GM23338 (cell line): Measurements from ENCODE around the gene OLFML1. TPM values are rescaled to one million over a fixed set of nuclear protein-coding genes. Genes with fewer than 3 reads are reported as not detected.

Experiments
- ATAC-seq: fragments of 200-7000 bp; cut with Tn5 transposase; 3 replicates; pipeline ENCODE4 v1.9.1; 2020
- DNase-seq: peaks from one replicate; pipeline ENCODE4 v3.0.0-alpha.2; 2015; ENCODE audit warnings: low spot score
- H2AFZ ChIP-seq: fragments of 200-600 bp; sonication (generic); 2 replicates; pipeline ENCODE4 v1.8.0; 2016; ENCODE audit warnings: antibody characterized with exemption, mild to moderate bottlenecking, moderate library complexity
- H3F3A ChIP-seq: fragments of 200-600 bp; sonication (generic); replicated peaks from 2 replicates; pipeline ENCODE4 v1.8.0; 2017; ENCODE audit warnings: antibody characterized with exemption, mixed run types, low read depth
- H3K27ac ChIP-seq: fragments of 200-600 bp; sonication (generic); 2 replicates; pipeline ENCODE4 v1.6.1; 2016; ENCODE audit warnings: low read depth
- H3K27me3 ChIP-seq: fragments of 200-600 bp; sonication (generic); 2 replicates; pipeline ENCODE4 v1.8.0; 2016; ENCODE audit warnings: mild to moderate bottlenecking, mixed run types, moderate library complexity; ENCODE audit not compliant: insufficient read depth
- H3K36me3 ChIP-seq: fragments of 200-600 bp; sonication (generic); 2 replicates; pipeline ENCODE4 v1.8.0; 2016; ENCODE audit warnings: mild to moderate bottlenecking; ENCODE audit not compliant: insufficient read depth
- H3K4me1 ChIP-seq: fragments of 200-600 bp; sonication (generic); 2 replicates; pipeline ENCODE4 v1.8.0; 2016; ENCODE audit warnings: mild to moderate bottlenecking, moderate library complexity; ENCODE audit not compliant: insufficient read depth
- H3K4me2 ChIP-seq: fragments of 200-600 bp; sonication (generic); 2 replicates; pipeline ENCODE4 v1.7.1; 2017; ENCODE audit warnings: mixed run types
- H3K4me3 ChIP-seq: fragments of 200-600 bp; sonication (generic); 2 replicates; pipeline ENCODE4 v1.6.1; 2016; ENCODE audit warnings: mixed run types
- H3K79me2 ChIP-seq: fragments of 200-600 bp; sonication (generic); replicated peaks from 2 replicates; pipeline ENCODE4 v1.8.0; 2017; ENCODE audit warnings: mild to moderate bottlenecking; ENCODE audit not compliant: insufficient read depth
- H3K9me2 ChIP-seq: fragments of 200-600 bp; sonication (generic); 2 replicates; pipeline ENCODE4 v1.8.0; 2017; ENCODE audit not compliant: insufficient read depth
- H4K20me1 ChIP-seq: fragments of 200-600 bp; sonication (generic); replicated peaks from 2 replicates; pipeline ENCODE4 v1.8.0; 2017; ENCODE audit warnings: mild to moderate bottlenecking; ENCODE audit not compliant: insufficient read depth
- H3K27ac Mint-ChIP-seq: 2 replicates; pipeline ENCODE4 v1.8.0; 2020; ENCODE audit warnings: inconsistent platforms, mild to moderate bottlenecking, moderate library complexity, mixed read lengths
- H3K27me3 Mint-ChIP-seq: 3 replicates; pipeline ENCODE4 v1.8.0; 2022; ENCODE audit warnings: low read depth, mild to moderate bottlenecking, moderate library complexity, mixed read lengths, inconsistent platforms; ENCODE audit not compliant: insufficient read depth, poor library complexity
- H3K36me3 Mint-ChIP-seq: 3 replicates; pipeline ENCODE4 v1.8.0; 2021; ENCODE audit warnings: low read depth, mild to moderate bottlenecking, inconsistent platforms, moderate library complexity, mixed read lengths
- H3K4me1 Mint-ChIP-seq: 3 replicates; pipeline ENCODE4 v1.8.0; 2020; ENCODE audit warnings: mild to moderate bottlenecking, inconsistent platforms, mixed read lengths
- H3K4me3 Mint-ChIP-seq: 3 replicates; pipeline ENCODE4 v1.8.0; 2021; ENCODE audit warnings: moderate library complexity, mild to moderate bottlenecking, inconsistent platforms, mixed read lengths
- H3K9me3 Mint-ChIP-seq: 3 replicates; pipeline ENCODE4 v1.8.0; 2020; ENCODE audit warnings: moderate library complexity, mild to moderate bottlenecking, inconsistent platforms, mixed read lengths
- CREB1 ChIP-seq: fragments of 250-450 bp; sonication (Bioruptor Pico); IDR thresholded peaks from 2 replicates; pipeline ENCODE4 v1.5.0; 2020; ENCODE audit warnings: low read depth, mild to moderate bottlenecking, moderate library complexity
- EZH2 ChIP-seq: fragments of 200-600 bp; sonication (generic); IDR thresholded peaks from one replicate; pipeline ENCODE4 v1.8.0; 2017; ENCODE audit warnings: antibody characterized with exemption, mild to moderate bottlenecking, low read depth; ENCODE audit not compliant: unreplicated experiment
- JUNB ChIP-seq: IDR thresholded peaks from one replicate; pipeline ENCODE4 v1.6.1; 2016; ENCODE audit warnings: antibody characterized with exemption; ENCODE audit not compliant: unreplicated experiment
- NANOG ChIP-seq: IDR thresholded peaks from 2 replicates; pipeline ENCODE4 v1.6.1; 2016; ENCODE audit warnings: antibody characterized with exemption, borderline replicate concordance
- POLR2AphosphoS5 ChIP-seq: IDR thresholded peaks from 2 replicates; pipeline ENCODE4 v1.6.1; 2016; ENCODE audit warnings: antibody characterized with exemption, low read depth
- ZNF114 ChIP-seq: fragments of 250-450 bp; sonication (Bioruptor Pico); IDR thresholded peaks from 2 replicates; pipeline ENCODE4 v1.5.0; 2020; ENCODE audit warnings: mild to moderate bottlenecking, moderate library complexity
- ZNF331 ChIP-seq: fragments of 250-450 bp; sonication (Bioruptor Pico); IDR thresholded peaks from 2 replicates; pipeline ENCODE4 v1.5.0; 2020; ENCODE audit warnings: low read depth, mild to moderate bottlenecking, moderate library complexity
- polyA plus RNA-seq: library from polyadenylated mRNA; unstranded; fragments of >200 nt; fragmentation: Nextera tagmentation; extraction: Ambion mirVana; gene quantifications from 2 replicates; pipeline ENCODE4 v1.2.1, GENCODE V29; 2016
- total RNA-seq: library from RNA; depleted of rRNA; stranded (reverse); fragments of >200 nt; shearing (Covaris generic); gene quantifications from 2 replicates; pipeline ENCODE4 v1.2.3, GENCODE V29; 2014
- TF ChIP-seq, protein P1 (sequence below): IDR thresholded peaks from one replicate; pipeline ENCODE4 v1.6.1; 2018; ENCODE audit warnings: antibody characterized with exemption; ENCODE audit not compliant: unreplicated experiment
- TF ChIP-seq, protein P2 (sequence below): fragments of 250-450 bp; sonication (Bioruptor Pico); IDR thresholded peaks from 2 replicates; pipeline ENCODE4 v1.5.0; 2020; ENCODE audit warnings: mild to moderate bottlenecking, moderate library complexity
- TF ChIP-seq, protein P3 (sequence below), 2 experiments: fragments of 200-600 bp in 1 of 2; sonication (generic) in 1 of 2; conservative IDR thresholded peaks; 2 replicates each; pipeline versions ENCODE4 v1.5.1 to v1.6.1; 2016 to 2017; ENCODE audit warnings: antibody characterized with exemption in 2 of 2, low read depth in 2 of 2, mild to moderate bottlenecking in 2 of 2, moderate library complexity in 1 of 2

Gene OLFML1
- total and polyA plus RNA-seq, 2 experiments from 2014 or later: 0.21 TPM; not detected in 1

DNA sequence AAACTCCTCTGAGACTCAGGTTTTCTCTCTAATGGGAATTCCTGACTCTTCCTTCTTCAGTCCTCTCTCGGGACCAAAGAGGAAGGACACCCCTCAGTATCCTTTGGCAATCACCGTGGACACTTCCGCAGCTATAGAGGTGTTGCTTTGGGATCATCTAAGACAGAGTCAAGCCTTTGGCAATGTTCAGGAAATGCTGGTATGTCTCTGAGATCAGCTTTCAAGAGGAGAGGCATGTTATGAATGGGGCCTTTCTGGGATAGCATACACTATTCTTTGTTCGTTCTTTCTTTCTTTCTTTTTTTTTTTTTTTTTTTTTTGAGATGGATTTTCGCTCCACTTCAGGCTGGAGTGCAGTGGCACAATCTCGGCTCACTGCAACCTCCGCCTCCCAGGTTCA, 14.2 kb upstream of the OLFML1 start (continued):
- TF ChIP-seq, protein P1, sequence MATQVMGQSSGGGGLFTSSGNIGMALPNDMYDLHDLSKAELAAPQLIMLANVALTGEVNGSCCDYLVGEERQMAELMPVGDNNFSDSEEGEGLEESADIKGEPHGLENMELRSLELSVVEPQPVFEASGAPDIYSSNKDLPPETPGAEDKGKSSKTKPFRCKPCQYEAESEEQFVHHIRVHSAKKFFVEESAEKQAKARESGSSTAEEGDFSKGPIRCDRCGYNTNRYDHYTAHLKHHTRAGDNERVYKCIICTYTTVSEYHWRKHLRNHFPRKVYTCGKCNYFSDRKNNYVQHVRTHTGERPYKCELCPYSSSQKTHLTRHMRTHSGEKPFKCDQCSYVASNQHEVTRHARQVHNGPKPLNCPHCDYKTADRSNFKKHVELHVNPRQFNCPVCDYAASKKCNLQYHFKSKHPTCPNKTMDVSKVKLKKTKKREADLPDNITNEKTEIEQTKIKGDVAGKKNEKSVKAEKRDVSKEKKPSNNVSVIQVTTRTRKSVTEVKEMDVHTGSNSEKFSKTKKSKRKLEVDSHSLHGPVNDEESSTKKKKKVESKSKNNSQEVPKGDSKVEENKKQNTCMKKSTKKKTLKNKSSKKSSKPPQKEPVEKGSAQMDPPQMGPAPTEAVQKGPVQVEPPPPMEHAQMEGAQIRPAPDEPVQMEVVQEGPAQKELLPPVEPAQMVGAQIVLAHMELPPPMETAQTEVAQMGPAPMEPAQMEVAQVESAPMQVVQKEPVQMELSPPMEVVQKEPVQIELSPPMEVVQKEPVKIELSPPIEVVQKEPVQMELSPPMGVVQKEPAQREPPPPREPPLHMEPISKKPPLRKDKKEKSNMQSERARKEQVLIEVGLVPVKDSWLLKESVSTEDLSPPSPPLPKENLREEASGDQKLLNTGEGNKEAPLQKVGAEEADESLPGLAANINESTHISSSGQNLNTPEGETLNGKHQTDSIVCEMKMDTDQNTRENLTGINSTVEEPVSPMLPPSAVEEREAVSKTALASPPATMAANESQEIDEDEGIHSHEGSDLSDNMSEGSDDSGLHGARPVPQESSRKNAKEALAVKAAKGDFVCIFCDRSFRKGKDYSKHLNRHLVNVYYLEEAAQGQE: no peak
- TF ChIP-seq ZNF114 (CRISPR knock-in tag): no peak
- no peak for TF ChIP-seq POLR2AphosphoS5

DNA sequence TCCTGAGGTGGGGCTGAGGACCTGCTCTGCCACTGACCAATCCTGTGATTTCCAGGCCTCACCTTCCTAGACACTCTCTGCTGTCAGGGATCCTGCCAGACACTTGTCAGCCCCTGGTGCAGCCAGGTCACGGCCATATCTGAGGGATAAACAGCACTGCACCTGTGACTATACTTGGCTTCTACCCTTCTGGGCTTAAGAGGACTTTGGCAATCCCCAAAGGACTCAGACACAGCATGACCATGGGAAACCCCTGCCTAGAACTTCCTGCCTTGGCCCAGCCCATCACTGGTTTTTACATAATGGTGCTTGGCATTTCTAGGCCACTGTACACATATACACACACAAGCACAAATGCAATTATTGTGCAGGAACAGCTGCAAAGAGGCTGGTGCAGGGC, 11.6 kb upstream of the OLFML1 start:
- no peak overlapping the region for H2AFZ ChIP-seq
- no peaks in the 10 kb centered on the region for H3K79me2 ChIP-seq
- 0 out of 3 replicates have a peak, but pooled peaks cover 4% of the 10 kb centered on the region for H3K4me1 Mint-ChIP-seq
- no peaks in the 10 kb centered on the region for H4K20me1 ChIP-seq
- no peak overlapping the region for H3K4me3 ChIP-seq
- H3K36me3 ChIP-seq: no peaks in the 10 kb centered on the region
- peaks cover 5% of the 10 kb centered on the region for H3K9me2 ChIP-seq
- no peaks in the 10 kb centered on the region for H3K4me1 ChIP-seq
- no peak overlapping the region for H3K4me2 ChIP-seq
- peaks cover 6% of the 10 kb centered on the region for H3K27me3 Mint-ChIP-seq
- no peak overlapping the region for H3K27ac ChIP-seq
- H3K4me3 Mint-ChIP-seq: no peak overlapping the region
- no peak for DNase-seq
- no peaks in the 10 kb centered on the region for H3K36me3 Mint-ChIP-seq
- H3K27ac Mint-ChIP-seq: no peak overlapping the region
- no peaks in the 10 kb centered on the region for H3K27me3 ChIP-seq
- H3F3A ChIP-seq: no peaks in the 10 kb centered on the region
- H3K9me3 Mint-ChIP-seq: no peaks in the 10 kb centered on the region
- no peak for ATAC-seq
- no peak for TF ChIP-seq JUNB
- TF ChIP-seq EZH2: no peak
- TF ChIP-seq CREB1 (CRISPR knock-in tag): no peak
- TF ChIP-seq, protein P2, sequence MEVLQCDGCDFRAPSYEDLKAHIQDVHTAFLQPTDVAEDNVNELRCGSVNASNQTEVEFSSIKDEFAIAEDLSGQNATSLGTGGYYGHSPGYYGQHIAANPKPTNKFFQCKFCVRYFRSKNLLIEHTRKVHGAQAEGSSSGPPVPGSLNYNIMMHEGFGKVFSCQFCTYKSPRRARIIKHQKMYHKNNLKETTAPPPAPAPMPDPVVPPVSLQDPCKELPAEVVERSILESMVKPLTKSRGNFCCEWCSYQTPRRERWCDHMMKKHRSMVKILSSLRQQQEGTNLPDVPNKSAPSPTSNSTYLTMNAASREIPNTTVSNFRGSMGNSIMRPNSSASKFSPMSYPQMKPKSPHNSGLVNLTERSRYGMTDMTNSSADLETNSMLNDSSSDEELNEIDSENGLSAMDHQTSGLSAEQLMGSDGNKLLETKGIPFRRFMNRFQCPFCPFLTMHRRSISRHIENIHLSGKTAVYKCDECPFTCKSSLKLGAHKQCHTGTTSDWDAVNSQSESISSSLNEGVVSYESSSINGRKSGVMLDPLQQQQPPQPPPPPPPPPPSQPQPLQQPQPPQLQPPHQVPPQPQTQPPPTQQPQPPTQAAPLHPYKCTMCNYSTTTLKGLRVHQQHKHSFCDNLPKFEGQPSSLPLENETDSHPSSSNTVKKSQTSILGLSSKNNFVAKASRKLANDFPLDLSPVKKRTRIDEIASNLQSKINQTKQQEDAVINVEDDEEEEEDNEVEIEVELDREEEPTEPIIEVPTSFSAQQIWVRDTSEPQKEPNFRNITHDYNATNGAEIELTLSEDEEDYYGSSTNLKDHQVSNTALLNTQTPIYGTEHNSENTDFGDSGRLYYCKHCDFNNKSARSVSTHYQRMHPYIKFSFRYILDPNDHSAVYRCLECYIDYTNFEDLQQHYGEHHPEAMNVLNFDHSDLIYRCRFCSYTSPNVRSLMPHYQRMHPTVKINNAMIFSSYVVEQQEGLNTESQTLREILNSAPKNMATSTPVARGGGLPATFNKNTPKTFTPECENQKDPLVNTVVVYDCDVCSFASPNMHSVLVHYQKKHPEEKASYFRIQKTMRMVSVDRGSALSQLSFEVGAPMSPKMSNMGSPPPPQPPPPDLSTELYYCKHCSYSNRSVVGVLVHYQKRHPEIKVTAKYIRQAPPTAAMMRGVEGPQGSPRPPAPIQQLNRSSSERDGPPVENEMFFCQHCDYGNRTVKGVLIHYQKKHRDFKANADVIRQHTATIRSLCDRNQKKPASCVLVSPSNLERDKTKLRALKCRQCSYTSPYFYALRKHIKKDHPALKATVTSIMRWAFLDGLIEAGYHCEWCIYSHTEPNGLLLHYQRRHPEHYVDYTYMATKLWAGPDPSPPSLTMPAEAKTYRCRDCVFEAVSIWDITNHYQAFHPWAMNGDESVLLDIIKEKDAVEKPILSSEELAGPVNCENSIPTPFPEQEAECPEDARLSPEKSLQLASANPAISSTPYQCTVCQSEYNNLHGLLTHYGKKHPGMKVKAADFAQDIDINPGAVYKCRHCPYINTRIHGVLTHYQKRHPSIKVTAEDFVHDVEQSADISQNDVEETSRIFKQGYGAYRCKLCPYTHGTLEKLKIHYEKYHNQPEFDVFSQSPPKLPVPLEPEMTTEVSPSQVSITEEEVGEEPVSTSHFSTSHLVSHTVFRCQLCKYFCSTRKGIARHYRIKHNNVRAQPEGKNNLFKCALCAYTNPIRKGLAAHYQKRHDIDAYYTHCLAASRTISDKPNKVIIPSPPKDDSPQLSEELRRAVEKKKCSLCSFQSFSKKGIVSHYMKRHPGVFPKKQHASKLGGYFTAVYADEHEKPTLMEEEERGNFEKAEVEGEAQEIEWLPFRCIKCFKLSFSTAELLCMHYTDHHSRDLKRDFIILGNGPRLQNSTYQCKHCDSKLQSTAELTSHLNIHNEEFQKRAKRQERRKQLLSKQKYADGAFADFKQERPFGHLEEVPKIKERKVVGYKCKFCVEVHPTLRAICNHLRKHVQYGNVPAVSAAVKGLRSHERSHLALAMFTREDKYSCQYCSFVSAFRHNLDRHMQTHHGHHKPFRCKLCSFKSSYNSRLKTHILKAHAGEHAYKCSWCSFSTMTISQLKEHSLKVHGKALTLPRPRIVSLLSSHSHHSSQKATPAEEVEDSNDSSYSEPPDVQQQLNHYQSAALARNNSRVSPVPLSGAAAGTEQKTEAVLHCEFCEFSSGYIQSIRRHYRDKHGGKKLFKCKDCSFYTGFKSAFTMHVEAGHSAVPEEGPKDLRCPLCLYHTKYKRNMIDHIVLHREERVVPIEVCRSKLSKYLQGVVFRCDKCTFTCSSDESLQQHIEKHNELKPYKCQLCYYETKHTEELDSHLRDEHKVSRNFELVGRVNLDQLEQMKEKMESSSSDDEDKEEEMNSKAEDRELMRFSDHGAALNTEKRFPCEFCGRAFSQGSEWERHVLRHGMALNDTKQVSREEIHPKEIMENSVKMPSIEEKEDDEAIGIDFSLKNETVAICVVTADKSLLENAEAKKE (CRISPR knock-in tag): no peak
- TF ChIP-seq, protein P3, sequence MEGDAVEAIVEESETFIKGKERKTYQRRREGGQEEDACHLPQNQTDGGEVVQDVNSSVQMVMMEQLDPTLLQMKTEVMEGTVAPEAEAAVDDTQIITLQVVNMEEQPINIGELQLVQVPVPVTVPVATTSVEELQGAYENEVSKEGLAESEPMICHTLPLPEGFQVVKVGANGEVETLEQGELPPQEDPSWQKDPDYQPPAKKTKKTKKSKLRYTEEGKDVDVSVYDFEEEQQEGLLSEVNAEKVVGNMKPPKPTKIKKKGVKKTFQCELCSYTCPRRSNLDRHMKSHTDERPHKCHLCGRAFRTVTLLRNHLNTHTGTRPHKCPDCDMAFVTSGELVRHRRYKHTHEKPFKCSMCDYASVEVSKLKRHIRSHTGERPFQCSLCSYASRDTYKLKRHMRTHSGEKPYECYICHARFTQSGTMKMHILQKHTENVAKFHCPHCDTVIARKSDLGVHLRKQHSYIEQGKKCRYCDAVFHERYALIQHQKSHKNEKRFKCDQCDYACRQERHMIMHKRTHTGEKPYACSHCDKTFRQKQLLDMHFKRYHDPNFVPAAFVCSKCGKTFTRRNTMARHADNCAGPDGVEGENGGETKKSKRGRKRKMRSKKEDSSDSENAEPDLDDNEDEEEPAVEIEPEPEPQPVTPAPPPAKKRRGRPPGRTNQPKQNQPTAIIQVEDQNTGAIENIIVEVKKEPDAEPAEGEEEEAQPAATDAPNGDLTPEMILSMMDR (conservative IDR thresholded peaks at IDR 0.05; ENCODE audit: low read depth in 2 of 2): no peak
- no peak for TF ChIP-seq ZNF114 (CRISPR knock-in tag)
- no peak for TF ChIP-seq NANOG
- TF ChIP-seq, protein P1: no peak
- no peak for TF ChIP-seq POLR2AphosphoS5
- TF ChIP-seq ZNF331 (CRISPR knock-in tag): no peak
